Activated naive CD4-positive, alpha-beta T cell treated with anti-CD3 and anti-CD28 coated beads, Interleukin-2, amount 50 U/mL, for 24 hours (primary cell): ENCODE measurements around the gene KDM2A.
A peak's percentile ranks its signal among the peaks of the same experiment; 100 is the strongest.
"Not testable (repeated sequence)": the region's sequence is repeated elsewhere in the genome, so short reads cannot be mapped to it uniquely, and the experiment has no call there.

Experiments used
- H3K27ac Mint-ChIP-seq: one replicate; pipeline ENCODE4 v1.8.0; 2021; ENCODE audit warnings: mild to moderate bottlenecking, mixed read lengths
- H3K27me3 Mint-ChIP-seq: one replicate; pipeline ENCODE4 v1.8.0; 2021; ENCODE audit warnings: mixed read lengths
- H3K36me3 Mint-ChIP-seq: one replicate; pipeline ENCODE4 v1.8.0; 2021; ENCODE audit warnings: mixed read lengths
- H3K4me1 Mint-ChIP-seq: one replicate; pipeline ENCODE4 v1.8.0; 2021; ENCODE audit warnings: mixed read lengths
- H3K4me3 Mint-ChIP-seq: one replicate; pipeline ENCODE4 v1.8.0; 2021; ENCODE audit warnings: mild to moderate bottlenecking, mixed read lengths
- H3K9me3 Mint-ChIP-seq: one replicate; pipeline ENCODE4 v1.8.0; 2021; ENCODE audit warnings: mixed read lengths

Gene KDM2A

DNA sequence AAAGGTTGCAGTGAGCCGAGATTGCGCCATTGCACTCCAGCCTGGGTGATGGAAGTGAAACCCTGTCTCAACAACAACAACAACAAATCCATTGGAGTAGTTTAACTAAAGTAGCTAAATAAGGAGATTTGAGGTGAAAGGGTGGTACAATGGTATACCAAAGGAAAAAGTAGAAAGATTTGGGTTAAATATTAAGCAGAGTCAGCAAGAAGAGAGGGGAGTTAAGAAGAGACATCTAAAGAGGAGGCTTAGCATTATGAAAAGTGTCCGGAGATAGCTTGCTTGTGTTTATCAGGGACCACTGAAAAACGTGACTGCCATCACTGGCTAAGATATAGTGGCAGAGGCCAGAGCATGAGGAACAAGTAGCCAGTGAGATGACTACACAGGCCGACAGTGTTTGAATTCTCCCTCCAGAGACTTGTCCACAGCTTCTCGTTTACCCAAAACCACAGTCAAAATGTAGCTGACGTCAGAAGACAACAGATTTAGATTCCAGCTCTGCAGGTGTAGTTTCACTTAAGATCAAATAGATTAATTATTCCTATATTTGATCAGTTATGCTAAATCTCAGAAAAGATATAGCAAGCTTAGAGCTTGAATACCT is 114.6 kb downstream of the KDM2A start:
- Mint-ChIP-seq H3K36me3 (peaks cover 5% of the 10 kb centered on the region), H3K27ac (peak overlapping the region; percentile 56), H3K9me3 (no peaks in the 10 kb centered on the region)

GRCh38 chr11:67234571-67234970 is 115.5 kb downstream of the KDM2A start:
- H3K27me3 Mint-ChIP-seq, H3K9me3 Mint-ChIP-seq, H3K36me3 Mint-ChIP-seq, H3K4me3 Mint-ChIP-seq: not testable (repeated sequence)
- Mint-ChIP-seq H3K4me1 (peaks cover 40% of the 10 kb centered on the region), H3K27ac (peak overlapping the region; percentile 26)

More for the DNA sequence above, 114.6 kb downstream of the KDM2A start:
- H3K27me3 Mint-ChIP-seq, result no peaks in the 10 kb centered on the region
- H3K4me1 Mint-ChIP-seq, result peaks cover 31% of the 10 kb centered on the region
- no peak overlapping the region for H3K4me3 Mint-ChIP-seq

- Mint-ChIP-seq H3K4me3 (no peak overlapping the region), H3K9me3 (no peaks in the 10 kb centered on the region), H3K4me1 (peaks cover 49% of the 10 kb centered on the region), H3K27me3 (no peaks in the 10 kb centered on the region), H3K36me3 (peaks cover 16% of the 10 kb centered on the region), H3K27ac (no peak overlapping the region)
Measured at GRCh38 chr11:67237574-67237973, 118.5 kb downstream of the KDM2A start.

DNA sequence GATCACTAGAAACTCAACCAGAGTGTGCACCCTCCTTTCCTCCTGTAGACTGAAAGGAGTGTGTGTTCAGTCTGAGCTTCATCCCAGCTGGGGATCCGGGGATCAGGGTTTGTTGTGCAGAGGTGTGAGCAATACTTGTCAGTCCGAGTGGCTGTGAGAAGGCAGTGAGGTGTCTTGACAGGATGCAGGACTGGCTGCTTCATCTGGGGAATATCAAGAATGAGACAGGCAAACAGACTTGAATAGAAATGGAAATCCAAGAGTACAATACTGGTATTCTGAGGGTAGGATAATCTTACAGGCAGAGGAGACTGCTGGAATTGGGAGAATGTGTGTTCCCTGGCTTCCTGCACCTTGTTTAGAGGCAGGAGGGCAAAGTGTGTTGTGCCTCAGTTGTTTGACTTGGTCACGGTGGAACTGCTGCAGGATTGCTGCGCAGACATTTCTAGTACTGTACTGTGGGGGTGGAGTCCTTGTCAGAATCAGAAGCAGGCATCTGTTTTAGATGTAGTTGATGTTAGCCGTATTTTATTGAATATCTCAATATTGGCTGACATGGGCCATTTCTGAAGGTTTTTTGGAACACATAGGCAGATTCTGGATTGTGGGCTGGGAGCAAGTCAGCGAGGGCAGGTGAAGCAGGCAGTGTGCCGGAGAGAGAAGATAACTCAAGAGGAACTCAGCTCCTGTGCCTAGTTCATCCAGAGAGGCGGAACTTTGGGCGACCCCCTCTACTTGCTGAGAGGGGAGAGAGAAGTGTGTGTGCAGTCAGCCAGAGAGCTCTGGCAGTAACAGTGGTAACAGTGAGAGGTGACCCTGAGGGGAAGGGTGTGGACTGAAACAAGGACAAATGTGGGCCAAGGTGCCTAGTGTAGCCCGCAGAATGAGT is 120.1 kb downstream of the KDM2A start:
- H3K27me3 Mint-ChIP-seq, result no peaks in the 10 kb centered on the region
- H3K4me3 Mint-ChIP-seq, result peak overlapping the region; percentile 100
- H3K4me1 Mint-ChIP-seq, result peaks cover 56% of the 10 kb centered on the region
- peaks cover 20% of the 10 kb centered on the region for H3K36me3 Mint-ChIP-seq
- peak overlapping the region; percentile 100 for H3K27ac Mint-ChIP-seq
- no peaks in the 10 kb centered on the region for H3K9me3 Mint-ChIP-seq

- Mint-ChIP-seq H3K36me3 (peaks cover 21% of the 10 kb centered on the region), H3K27me3 (no peaks in the 10 kb centered on the region), H3K9me3 (no peaks in the 10 kb centered on the region), H3K4me1 (peaks cover 53% of the 10 kb centered on the region), H3K4me3 (peak overlapping the region; percentile 100), H3K27ac (peak overlapping the region; percentile 100)
Measured at GRCh38 chr11:67239783-67240575, 120.9 kb downstream of the KDM2A start.

DNA sequence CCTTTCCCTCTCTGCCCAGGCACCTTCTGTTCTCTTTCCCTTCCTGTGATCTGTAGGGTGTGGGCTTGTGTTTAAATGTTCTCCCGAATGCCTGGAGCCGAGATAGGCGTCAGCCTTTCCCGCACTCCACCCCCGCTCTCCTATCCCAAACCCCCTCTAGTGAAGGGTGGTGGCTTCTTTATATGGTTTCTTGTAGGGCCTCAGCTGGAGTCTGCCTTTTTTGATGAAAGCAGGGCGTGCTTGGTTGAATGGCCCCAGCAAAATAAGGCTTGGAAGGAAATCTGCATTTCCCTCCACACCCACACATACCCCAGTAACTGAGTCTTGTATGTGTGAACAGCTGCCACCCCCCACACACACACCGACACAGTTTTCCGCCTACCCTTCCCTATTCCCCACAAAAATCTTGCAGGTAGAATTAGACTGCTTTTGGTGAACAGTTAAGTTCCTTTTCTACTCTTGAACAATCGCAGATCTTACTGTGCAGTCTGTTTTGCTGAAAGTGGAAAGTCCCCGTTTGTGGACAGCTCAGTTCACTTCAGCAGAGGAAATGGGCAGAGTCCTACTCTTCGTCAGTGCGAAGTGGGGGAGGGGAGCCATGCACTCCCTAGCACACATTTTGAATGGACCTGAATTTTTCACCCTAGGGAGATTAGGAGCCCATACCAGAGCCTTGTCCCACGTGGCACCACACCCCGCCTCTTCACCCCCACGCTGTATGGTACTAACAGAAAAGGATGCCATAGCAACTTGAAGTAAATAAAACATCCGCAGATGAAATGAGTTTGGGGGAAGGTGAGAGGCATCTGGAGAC is 121.7 kb downstream of the KDM2A start:
- H3K9me3 Mint-ChIP-seq, result no peaks in the 10 kb centered on the region
- no peaks in the 10 kb centered on the region for H3K27me3 Mint-ChIP-seq
- peaks cover 59% of the 10 kb centered on the region for H3K4me1 Mint-ChIP-seq
- peak overlapping the region; percentile 100 for H3K4me3 Mint-ChIP-seq
- H3K27ac Mint-ChIP-seq, result peak overlapping the region; percentile 100
- peaks cover 27% of the 10 kb centered on the region for H3K36me3 Mint-ChIP-seq

- Mint-ChIP-seq H3K27ac (peak overlapping the region; percentile 63), H3K9me3 (no peaks in the 10 kb centered on the region), H3K36me3 (peaks cover 34% of the 10 kb centered on the region), H3K4me3 (peak overlapping the region; percentile 100), H3K4me1 (peaks cover 69% of the 10 kb centered on the region), H3K27me3 (no peaks in the 10 kb centered on the region)
Measured at GRCh38 chr11:67242548-67242947, 123.5 kb downstream of the KDM2A start.

DNA sequence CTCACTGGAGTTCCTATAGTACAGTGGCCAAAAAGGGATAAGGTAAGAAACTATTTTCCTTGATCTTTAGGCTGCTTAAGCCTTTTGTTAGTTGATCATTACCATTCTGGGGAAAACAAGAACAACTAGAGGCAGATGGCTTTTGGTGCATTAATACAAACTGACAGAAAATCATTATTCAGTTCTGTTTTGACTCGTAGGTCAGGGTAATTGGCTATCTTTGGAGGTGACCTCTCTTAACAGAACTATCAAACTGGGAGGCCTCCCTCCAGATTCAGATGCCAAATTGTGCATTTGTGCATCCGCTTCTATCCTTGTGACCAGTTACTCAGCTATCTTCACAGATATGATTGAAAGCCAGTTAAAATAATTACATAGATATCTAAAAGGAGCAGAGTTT is 124.0 kb downstream of the KDM2A start:
- Mint-ChIP-seq H3K27ac (peak overlapping the region; percentile 55), H3K27me3 (no peaks in the 10 kb centered on the region), H3K36me3 (peaks cover 37% of the 10 kb centered on the region), H3K9me3 (no peaks in the 10 kb centered on the region), H3K4me3 (peak overlapping the region; percentile 100), H3K4me1 (peaks cover 71% of the 10 kb centered on the region)

GRCh38 chr11:67245046-67245445 is 126.0 kb downstream of the KDM2A start:
- H3K27me3 Mint-ChIP-seq, result no peaks in the 10 kb centered on the region
- no peaks in the 10 kb centered on the region for H3K9me3 Mint-ChIP-seq
- peak overlapping the region; percentile 15 for H3K4me3 Mint-ChIP-seq
- H3K4me1 Mint-ChIP-seq, result peaks cover 65% of the 10 kb centered on the region
- peak overlapping the region; percentile 56 for H3K27ac Mint-ChIP-seq
- H3K36me3 Mint-ChIP-seq, result peaks cover 44% of the 10 kb centered on the region

GRCh38 chr11:67247946-67248550 is 129.0 kb downstream of the KDM2A start:
- Mint-ChIP-seq H3K4me3 (no peak overlapping the region), H3K4me1 (peaks cover 71% of the 10 kb centered on the region), H3K9me3 (no peaks in the 10 kb centered on the region), H3K27ac (peak overlapping the region; percentile 81), H3K36me3 (peaks cover 32% of the 10 kb centered on the region), H3K27me3 (no peaks in the 10 kb centered on the region)

GRCh38 chr11:67248653-67249052 is 129.6 kb downstream of the KDM2A start:
- Mint-ChIP-seq H3K4me3 (no peak overlapping the region), H3K4me1 (peaks cover 71% of the 10 kb centered on the region), H3K27me3 (no peaks in the 10 kb centered on the region), H3K27ac (peak overlapping the region; percentile 81), H3K9me3 (no peaks in the 10 kb centered on the region), H3K36me3 (peaks cover 33% of the 10 kb centered on the region)

- Mint-ChIP-seq H3K4me1 (peaks cover 67% of the 10 kb centered on the region), H3K36me3 (peaks cover 32% of the 10 kb centered on the region), H3K27ac (peak overlapping the region; percentile 51), H3K4me3 (no peak overlapping the region), H3K9me3 (no peaks in the 10 kb centered on the region), H3K27me3 (no peaks in the 10 kb centered on the region)
Measured at GRCh38 chr11:67250059-67251043, 131.3 kb downstream of the KDM2A start.

DNA sequence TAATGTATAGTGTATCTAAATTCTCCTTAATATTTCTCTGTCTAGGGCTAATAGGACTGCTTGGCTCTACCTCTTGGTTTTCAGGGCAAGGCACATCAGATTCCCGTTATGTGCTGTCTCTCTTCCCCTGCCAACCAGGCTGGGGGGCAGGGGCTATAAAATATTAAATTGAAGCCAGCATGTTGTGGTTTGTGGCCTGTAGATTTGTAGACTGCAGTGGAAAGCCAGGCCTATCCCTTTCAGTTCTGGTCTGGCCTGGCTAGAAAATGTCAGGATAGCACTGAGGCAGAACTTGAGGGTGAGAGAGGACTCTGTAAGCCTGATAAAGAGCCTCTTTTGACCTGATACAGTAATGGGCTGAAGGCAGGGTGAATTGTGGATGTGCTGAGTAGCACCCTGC is 132.8 kb downstream of the KDM2A start:
- Mint-ChIP-seq H3K9me3 (no peaks in the 10 kb centered on the region), H3K36me3 (peaks cover 28% of the 10 kb centered on the region), H3K27me3 (no peaks in the 10 kb centered on the region), H3K4me1 (peaks cover 57% of the 10 kb centered on the region), H3K27ac (no peak overlapping the region), H3K4me3 (no peak overlapping the region)

DNA sequence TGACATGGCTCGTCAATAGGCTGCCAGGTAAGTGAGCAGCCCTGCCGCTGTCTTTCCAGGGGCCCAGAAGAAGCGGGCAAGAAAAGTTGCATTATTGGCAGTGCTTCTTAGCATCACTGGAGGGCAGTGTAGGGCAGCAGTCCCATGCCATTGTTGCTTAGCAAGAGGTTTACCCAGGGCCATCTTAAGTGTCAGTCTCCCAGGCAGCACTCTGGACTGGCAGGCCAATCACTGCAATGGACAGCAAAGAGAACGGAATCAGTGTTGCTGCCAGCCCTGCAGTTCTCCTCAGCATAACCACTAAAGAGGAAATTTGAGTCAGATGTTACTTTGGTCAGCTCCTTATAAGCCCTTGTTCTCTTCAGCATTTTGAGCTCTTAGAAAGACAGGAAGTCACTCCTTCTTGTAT is 133.8 kb downstream of the KDM2A start:
- Mint-ChIP-seq H3K4me1 (peaks cover 56% of the 10 kb centered on the region), H3K4me3 (no peak overlapping the region), H3K27me3 (no peaks in the 10 kb centered on the region), H3K36me3 (peaks cover 27% of the 10 kb centered on the region), H3K27ac (peak overlapping the region; percentile 4), H3K9me3 (no peaks in the 10 kb centered on the region)
